ENCODE results near the gene NUP62CL. TPM values are rescaled to one million over a fixed set of nuclear protein-coding genes. Genes with fewer than 3 reads are reported as not detected.

Gene NUP62CL
- polyA plus RNA-seq, 2 of the 4 experiments (the other 2 are of a cell fraction) = 15.8 to 37.6 TPM

DNA sequence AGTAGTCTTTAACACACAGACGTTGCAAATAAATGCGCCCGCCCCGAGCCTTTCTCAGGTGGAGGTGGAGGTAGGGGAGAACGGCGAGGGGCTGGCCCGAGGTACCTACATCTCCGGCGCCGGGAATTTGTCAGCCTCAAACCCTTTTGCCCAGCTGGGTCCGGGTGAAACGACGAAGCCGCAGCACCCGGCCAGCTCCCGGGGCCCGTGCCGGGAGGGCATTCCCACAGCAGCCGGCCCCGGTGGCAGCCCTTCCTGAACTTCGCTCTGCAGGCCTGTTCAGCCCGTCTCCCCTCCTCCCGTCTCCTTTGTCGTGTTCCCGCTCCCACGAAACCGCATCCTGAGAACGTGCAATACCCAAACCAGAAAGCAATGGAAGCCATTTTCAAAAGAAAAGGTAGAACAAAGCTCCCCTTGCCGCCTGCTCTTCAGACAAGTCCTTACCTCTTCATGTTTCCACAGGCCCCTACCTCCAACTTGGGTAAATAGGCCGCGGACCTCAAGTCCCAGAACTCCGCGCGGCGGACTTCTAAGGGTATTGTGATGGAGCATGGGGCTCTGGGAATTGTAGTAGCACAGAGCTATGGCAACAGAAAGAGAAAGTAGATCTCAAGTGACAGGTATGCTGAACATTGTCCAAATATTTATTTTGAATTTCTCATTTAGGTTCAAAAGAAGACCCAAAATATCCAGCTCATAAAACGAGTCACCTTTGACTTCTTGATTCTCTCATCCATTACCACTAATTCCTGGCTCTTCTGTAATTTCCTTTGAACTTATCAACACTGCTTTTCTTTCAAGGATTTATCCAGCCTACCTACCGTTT is 87.7 kb downstream of the NUP62CL start, which contains the start of gene RBM41:
Gene RBM41, minus strand, starts transcription at position 501 of the 826 bp plus-strand sequence. Its CDS starts 49 bp downstream, at position 452.
- FAIRE-seq = peak; percentile 99
- peak within 1 kb of the TSS; percentile 78 for H3K4me2 ChIP-seq
- peak within 1 kb of the TSS; percentile 84 to 93 for H3K27ac ChIP-seq
- POLR2A ChIA-PET = interaction anchor here (1.2 kb wide), 1 partner anchor 154 kb away, joined by 3 read pairs; no protein-coding TSS in a partner anchor
- H3K9me3 ChIP-seq = no peaks in the 10 kb centered on the region
- peaks cover 15% of the 10 kb centered on the region; the same call in 1 of the 3 replicates for H3K4me1 ChIP-seq
- peak; percentile 100 for ATAC-seq
- peak; percentile 36 to 85 for DNase-seq (ENCODE audit: low read depth in 1 of 2, low spot score in 1 of 2)
- peak within 1 kb of the TSS; percentile 73 for H3K4me3 ChIP-seq
- peak in 1 of 2 experiments; percentile 45; a peak in 1 of 5 replicates for TF ChIP-seq JUN (IDR thresholded peaks at IDR 0.05)
- TF ChIP-seq, protein P1, sequence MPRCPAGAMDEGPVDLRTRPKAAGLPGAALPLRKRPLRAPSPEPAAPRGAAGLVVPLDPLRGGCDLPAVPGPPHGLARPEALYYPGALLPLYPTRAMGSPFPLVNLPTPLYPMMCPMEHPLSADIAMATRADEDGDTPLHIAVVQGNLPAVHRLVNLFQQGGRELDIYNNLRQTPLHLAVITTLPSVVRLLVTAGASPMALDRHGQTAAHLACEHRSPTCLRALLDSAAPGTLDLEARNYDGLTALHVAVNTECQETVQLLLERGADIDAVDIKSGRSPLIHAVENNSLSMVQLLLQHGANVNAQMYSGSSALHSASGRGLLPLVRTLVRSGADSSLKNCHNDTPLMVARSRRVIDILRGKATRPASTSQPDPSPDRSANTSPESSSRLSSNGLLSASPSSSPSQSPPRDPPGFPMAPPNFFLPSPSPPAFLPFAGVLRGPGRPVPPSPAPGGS (IDR thresholded peaks at IDR 0.05) = 0 out of 3 replicates have a peak, but pooled peaks have one; percentile 25
- no peak for TF ChIP-seq ZFP36 (IDR thresholded peaks at IDR 0.05; ENCODE audit: borderline replicate concordance, partially characterized antibody)
- TF ChIP-seq, protein P2, sequence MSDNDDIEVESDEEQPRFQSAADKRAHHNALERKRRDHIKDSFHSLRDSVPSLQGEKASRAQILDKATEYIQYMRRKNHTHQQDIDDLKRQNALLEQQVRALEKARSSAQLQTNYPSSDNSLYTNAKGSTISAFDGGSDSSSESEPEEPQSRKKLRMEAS (IDR thresholded peaks at IDR 0.05) = peak; percentile 32; the same call in 1 of the 2 replicates
- no peak for TF ChIP-seq POLR2AphosphoS2 (conservative IDR thresholded peaks at IDR 0.05; ENCODE audit: low read length)
- TF ChIP-seq CEBPB (IDR thresholded peaks at IDR 0.05) = no peak
- TF ChIP-seq PHF8 (IDR thresholded peaks at IDR 0.05; ENCODE audit: borderline replicate concordance, low read depth) = peak; percentile 91
- no peak for TF ChIP-seq RCOR1 (IDR thresholded peaks at IDR 0.05; ENCODE audit: low read depth, low read length)
- TF ChIP-seq, protein P3, sequence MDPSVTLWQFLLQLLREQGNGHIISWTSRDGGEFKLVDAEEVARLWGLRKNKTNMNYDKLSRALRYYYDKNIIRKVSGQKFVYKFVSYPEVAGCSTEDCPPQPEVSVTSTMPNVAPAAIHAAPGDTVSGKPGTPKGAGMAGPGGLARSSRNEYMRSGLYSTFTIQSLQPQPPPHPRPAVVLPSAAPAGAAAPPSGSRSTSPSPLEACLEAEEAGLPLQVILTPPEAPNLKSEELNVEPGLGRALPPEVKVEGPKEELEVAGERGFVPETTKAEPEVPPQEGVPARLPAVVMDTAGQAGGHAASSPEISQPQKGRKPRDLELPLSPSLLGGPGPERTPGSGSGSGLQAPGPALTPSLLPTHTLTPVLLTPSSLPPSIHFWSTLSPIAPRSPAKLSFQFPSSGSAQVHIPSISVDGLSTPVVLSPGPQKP (IDR thresholded peaks at IDR 0.05; ENCODE audit: low read depth, low read length) = no peak
- TF ChIP-seq, protein P4, sequence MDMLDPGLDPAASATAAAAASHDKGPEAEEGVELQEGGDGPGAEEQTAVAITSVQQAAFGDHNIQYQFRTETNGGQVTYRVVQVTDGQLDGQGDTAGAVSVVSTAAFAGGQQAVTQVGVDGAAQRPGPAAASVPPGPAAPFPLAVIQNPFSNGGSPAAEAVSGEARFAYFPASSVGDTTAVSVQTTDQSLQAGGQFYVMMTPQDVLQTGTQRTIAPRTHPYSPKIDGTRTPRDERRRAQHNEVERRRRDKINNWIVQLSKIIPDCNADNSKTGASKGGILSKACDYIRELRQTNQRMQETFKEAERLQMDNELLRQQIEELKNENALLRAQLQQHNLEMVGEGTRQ (IDR thresholded peaks at IDR 0.05) = no peak
- no peak for TF ChIP-seq GATA3 (IDR thresholded peaks at IDR 0.05; ENCODE audit: borderline replicate concordance)
- 0 out of 2 replicates have a peak, but pooled peaks have one; percentile 9 for TF ChIP-seq POLR2A (IDR thresholded peaks at IDR 0.05; ENCODE audit: low read length)
- 4% methylated on average over 18 of the region's 37 CpGs for WGBS (ENCODE audit: missing lambda C conversion rate)
- CTCF ChIA-PET = no interaction called here

DNA sequence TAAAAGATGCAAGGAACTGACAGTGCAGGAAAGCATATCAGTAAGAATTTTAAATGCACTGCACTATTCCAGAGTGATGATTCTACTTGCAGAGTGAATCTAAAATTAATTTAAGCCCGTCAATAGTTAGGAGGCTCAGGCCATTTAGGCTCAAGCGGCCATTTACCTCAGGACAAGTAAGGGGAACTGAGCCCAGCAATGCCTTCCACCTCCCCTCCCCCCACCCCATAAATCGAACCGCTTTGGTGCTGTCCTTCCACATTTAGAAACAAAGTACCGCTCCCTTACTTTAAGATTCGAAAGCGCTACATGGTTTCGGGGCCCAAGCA is 88.3 kb downstream of the NUP62CL start:
- ATAC-seq (no peak), DNase-seq (ENCODE audit: low read depth in 1 of 2, low spot score in 1 of 2) (no peak), FAIRE-seq (no peak)
- Histone ChIP-seq H3K4me2 (peak overlapping the region; percentile 78), H3K4me3 (peak overlapping the region; percentile 73), H3K4me1 (peaks cover 13% of the 10 kb centered on the region; the same call in 1 of the 3 replicates), H3K9me3 (no peaks in the 10 kb centered on the region), H3K27ac (peak overlapping the region; percentile 84 to 93)
- TF ChIP-seq FOSL2 (IDR thresholded peaks at IDR 0.05) (no peak), FOSL2 (CRISPR knock-in tag; IDR thresholded peaks at IDR 0.05) (no peak), RCOR1 (IDR thresholded peaks at IDR 0.05; ENCODE audit: low read depth, low read length) (no peak), MYC (IDR thresholded peaks at IDR 0.05; ENCODE audit: borderline replicate concordance, low read length) (no peak), NPAS2 (CRISPR knock-in tag; IDR thresholded peaks at IDR 0.05; ENCODE audit: borderline replicate concordance) (no peak), ZNF302 (CRISPR knock-in tag; IDR thresholded peaks at IDR 0.05) (no peak), HOXB13 (CRISPR knock-in tag; IDR thresholded peaks at IDR 0.05; ENCODE audit: low read depth) (no peak), POLR2AphosphoS2 (conservative IDR thresholded peaks at IDR 0.05; ENCODE audit: low read length) (no peak), CEBPB (IDR thresholded peaks at IDR 0.05) (no peak), ZSCAN20 (CRISPR knock-in tag; IDR thresholded peaks at IDR 0.05) (no peak), FOXS1 (CRISPR knock-in tag; IDR thresholded peaks at IDR 0.05) (no peak), JUN (IDR thresholded peaks at IDR 0.05) (no peak), CBX8 (IDR thresholded peaks at IDR 0.05) (no peak), CBX2 (IDR thresholded peaks at IDR 0.05; ENCODE audit: borderline replicate concordance, low read depth) (no peak), RNF2 (IDR thresholded peaks at IDR 0.05; ENCODE audit: borderline replicate concordance, low read depth) (no peak), HDAC2 (IDR thresholded peaks at IDR 0.05) (no peak), RARB (CRISPR knock-in tag; IDR thresholded peaks at IDR 0.05) (no peak)
- TF ChIP-seq, protein P4 (IDR thresholded peaks at IDR 0.05) = no peak
- ChIA-PET CTCF (no interaction called here), POLR2A (interaction anchor here (1.2 kb wide), 1 partner anchor 154 kb away, joined by 3 read pairs; no protein-coding TSS in a partner anchor)
- WGBS (ENCODE audit: missing lambda C conversion rate) = 6% methylated on average over 8 of the region's 8 CpGs
